Measurements from ENCODE around the gene SURF4. TPM values are rescaled to one million over a fixed set of nuclear protein-coding genes. Genes with fewer than 3 reads are reported as not detected.

Gene SURF4
- total RNA-seq, 4 donors from 2014 or later: 89.4 to 205 (median 147) TPM

GRCh38 chr9:133402689-133403088 lies 26.8 kb upstream of the SURF4 start:
- Histone ChIP-seq H3K4me3 (no peak overlapping the region), H3K27me3 (no peaks in the 10 kb centered on the region), H3K27ac (no peak overlapping the region), H3K4me1 (no peaks in the 10 kb centered on the region), H3K36me3 (peaks cover 0 to 9% (median 0%) of the 10 kb centered on the region in 4 donors), H3K9me3 (no peaks in the 10 kb centered on the region)
- 60 to 77% methylated on average over 1 to 7 of the region's 7 CpGs for WGBS, 2 donors (ENCODE audit: low coverage in 1 of 2)
- in situ Hi-C loops (cut with MboI; ENCODE audit: low pct_ligation_motif_present in 1 of 4, low pct_unique_long_range_greater_than_20kb in 1 of 4, low sequenced_read_pairs in 3 of 4) (loop anchor here in 1 of 4 donors (10.0 kb wide), 1 partner anchor 82 kb away; no protein-coding TSS in a partner anchor), intact Hi-C loops (cut with DNase I; ENCODE audit: low total_unique reads) (no loop called here)
- no peak for TF ChIP-seq POLR2A (IDR thresholded peaks at IDR 0.05)
- TF ChIP-seq POLR2AphosphoS5 (IDR thresholded peaks at IDR 0.05): no peak
- TF ChIP-seq EP300 (IDR thresholded peaks at IDR 0.05; ENCODE audit: low read depth): no peak
- DNase-seq: no peak

- WGBS, 2 donors (ENCODE audit: low coverage in 1 of 2): 73% methylated on average over 6 of the region's 6 CpGs; no CpG with 5 or more reads in 1 of the 2 donors
- TF ChIP-seq, protein P1, sequence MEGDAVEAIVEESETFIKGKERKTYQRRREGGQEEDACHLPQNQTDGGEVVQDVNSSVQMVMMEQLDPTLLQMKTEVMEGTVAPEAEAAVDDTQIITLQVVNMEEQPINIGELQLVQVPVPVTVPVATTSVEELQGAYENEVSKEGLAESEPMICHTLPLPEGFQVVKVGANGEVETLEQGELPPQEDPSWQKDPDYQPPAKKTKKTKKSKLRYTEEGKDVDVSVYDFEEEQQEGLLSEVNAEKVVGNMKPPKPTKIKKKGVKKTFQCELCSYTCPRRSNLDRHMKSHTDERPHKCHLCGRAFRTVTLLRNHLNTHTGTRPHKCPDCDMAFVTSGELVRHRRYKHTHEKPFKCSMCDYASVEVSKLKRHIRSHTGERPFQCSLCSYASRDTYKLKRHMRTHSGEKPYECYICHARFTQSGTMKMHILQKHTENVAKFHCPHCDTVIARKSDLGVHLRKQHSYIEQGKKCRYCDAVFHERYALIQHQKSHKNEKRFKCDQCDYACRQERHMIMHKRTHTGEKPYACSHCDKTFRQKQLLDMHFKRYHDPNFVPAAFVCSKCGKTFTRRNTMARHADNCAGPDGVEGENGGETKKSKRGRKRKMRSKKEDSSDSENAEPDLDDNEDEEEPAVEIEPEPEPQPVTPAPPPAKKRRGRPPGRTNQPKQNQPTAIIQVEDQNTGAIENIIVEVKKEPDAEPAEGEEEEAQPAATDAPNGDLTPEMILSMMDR (IDR thresholded peaks at IDR 0.05): no peak
- TF ChIP-seq EP300 (IDR thresholded peaks at IDR 0.05; ENCODE audit: low read depth) (no peak), POLR2A (IDR thresholded peaks at IDR 0.05) (no peak), POLR2AphosphoS5 (IDR thresholded peaks at IDR 0.05) (no peak)
- in situ Hi-C loops (cut with MboI; ENCODE audit: low pct_ligation_motif_present in 1 of 4, low pct_unique_long_range_greater_than_20kb in 1 of 4, low sequenced_read_pairs in 3 of 4): loop anchor here in 1 of 4 donors (10.0 kb wide), 1 partner anchor 83 kb away; no protein-coding TSS in a partner anchor
Measured at GRCh38 chr9:133401588-133401987, 25.7 kb upstream of the SURF4 start.

GRCh38 chr9:133400292-133400691 lies 24.4 kb upstream of the SURF4 start:
- Histone ChIP-seq H3K36me3 (no peaks in the 10 kb centered on the region), H3K4me1 (no peaks in the 10 kb centered on the region), H3K27ac (no peak overlapping the region), H3K9me3 (no peaks in the 10 kb centered on the region), H3K27me3 (peaks cover 20% of the 10 kb centered on the region), H3K4me3 (no peak overlapping the region)
- in situ Hi-C loops (cut with MboI; ENCODE audit: low pct_ligation_motif_present in 1 of 4, low pct_unique_long_range_greater_than_20kb in 1 of 4, low sequenced_read_pairs in 3 of 4): loop anchor here in 1 of 4 donors (10.0 kb wide), 1 partner anchor 85 kb away; no protein-coding TSS in a partner anchor
- intact Hi-C loops (cut with DNase I; ENCODE audit: low total_unique reads): no loop called here
- WGBS, 2 donors (ENCODE audit: low coverage in 1 of 2): 95% methylated on average over 4 of the region's 12 CpGs; no CpG with 5 or more reads in 1 of the 2 donors
- TF ChIP-seq EP300 (IDR thresholded peaks at IDR 0.05; ENCODE audit: low read depth) (no peak), POLR2A (IDR thresholded peaks at IDR 0.05) (no peak), POLR2AphosphoS5 (IDR thresholded peaks at IDR 0.05) (no peak)
- TF ChIP-seq, protein P1 (IDR thresholded peaks at IDR 0.05): no peak
- DNase-seq: no peak

More at GRCh38 chr9:133401588-133401987, 25.7 kb upstream of the SURF4 start:
- intact Hi-C loops (cut with DNase I; ENCODE audit: low total_unique reads): no loop called here
- Histone ChIP-seq H3K4me3 (no peak overlapping the region), H3K27ac (no peak overlapping the region), H3K27me3 (peaks cover 9% of the 10 kb centered on the region), H3K36me3 (peaks cover 0 to 7% (median 0%) of the 10 kb centered on the region in 4 donors), H3K9me3 (no peaks in the 10 kb centered on the region), H3K4me1 (no peaks in the 10 kb centered on the region)
- DNase-seq: no peak

- WGBS, 2 donors (ENCODE audit: low coverage in 1 of 2): 54% methylated on average over 9 of the region's 9 CpGs; no CpG with 5 or more reads in 1 of the 2 donors
- intact Hi-C loops (cut with DNase I; ENCODE audit: low total_unique reads) (no loop called here), in situ Hi-C loops (cut with MboI; ENCODE audit: low pct_ligation_motif_present in 1 of 4, low pct_unique_long_range_greater_than_20kb in 1 of 4, low sequenced_read_pairs in 3 of 4) (no loop called here)
- Histone ChIP-seq H3K27ac (no peak overlapping the region), H3K9me3 (no peaks in the 10 kb centered on the region), H3K36me3 (no peaks in the 10 kb centered on the region), H3K27me3 (peaks cover 36% of the 10 kb centered on the region), H3K4me3 (no peak overlapping the region), H3K4me1 (no peaks in the 10 kb centered on the region)
- no peak for DNase-seq
- TF ChIP-seq POLR2A (IDR thresholded peaks at IDR 0.05) (no peak), EP300 (IDR thresholded peaks at IDR 0.05; ENCODE audit: low read depth) (no peak), POLR2AphosphoS5 (IDR thresholded peaks at IDR 0.05) (no peak)
- TF ChIP-seq, protein P1 (IDR thresholded peaks at IDR 0.05): no peak
Measured at GRCh38 chr9:133397895-133398294, 22.0 kb upstream of the SURF4 start.

All from transverse colon (tissue), 4 donors.